HepG2 (cell line): ENCODE data around the gene SLC9A8.

Source experiments
- EZH2 ChIP-seq: conservative IDR thresholded peaks from 2 replicates; pipeline ENCODE4 v1.6.1; 2012; ENCODE audit warnings: mild to moderate bottlenecking, low read depth, low read length, moderate library complexity
- IKZF1 ChIP-seq: fragments of 450-650 bp; IDR thresholded peaks from 2 replicates; pipeline ENCODE4 v1.7.1; 2016
- KDM1A ChIP-seq: IDR thresholded peaks from 2 replicates; pipeline ENCODE4 v1.6.1; 2016; ENCODE audit warnings: missing compliant biosample characterization
- KLF15 ChIP-seq: sonication (generic); formaldehyde crosslinking; IDR thresholded peaks from 2 replicates; pipeline ENCODE4 v1.8.1; 2023; ENCODE audit warnings: borderline replicate concordance, mild to moderate bottlenecking, inconsistent platforms, missing genetic modification reagents, mixed read lengths
- MLX ChIP-seq: IDR thresholded peaks from 2 replicates; pipeline ENCODE4 v1.6.1; 2016
- NCOA2 ChIP-seq: sonication (generic); formaldehyde crosslinking; IDR thresholded peaks from 2 replicates; pipeline ENCODE4 v1.8.0; 2022; ENCODE audit warnings: inconsistent platforms
- POLR2A ChIP-seq, 2 experiments: IDR thresholded peaks; 2 replicates each; pipeline ENCODE4 v1.6.1; 2011; ENCODE audit warnings: low read depth in 2 of 2, low read length in 2 of 2, mild to moderate bottlenecking in 1 of 2, moderate library complexity in 1 of 2; ENCODE audit not compliant: insufficient read depth in 1 of 2
- ZNF431 ChIP-seq: sonication (generic); formaldehyde crosslinking; IDR thresholded peaks from 2 replicates; pipeline ENCODE4 v1.9.0; 2022; ENCODE audit warnings: missing genetic modification reagents, low read depth, mild to moderate bottlenecking, borderline replicate concordance

GRCh38 chr20:49915118-49915379 is 102.4 kb downstream of the SLC9A8 start:
- TF ChIP-seq MLX (CRISPR knock-in tag) (no peak), POLR2A (IDR thresholded peaks at IDR 0.05; ENCODE audit: insufficient read depth in 1 of 2, low read depth in 2 of 2, low read length in 2 of 2) (no peak), NCOA2 (CRISPR knock-in tag) (no peak), KDM1A (no peak), KLF15 (no peak), ZNF431 (no peak), IKZF1 (no peak), EZH2 (no peak)
